A673 (cell line): ENCODE data around the gene SLC22A7.

Experiments used
- EZH2 ChIP-seq: fragments of 200-600 bp; sonication (generic); IDR thresholded peaks from 2 replicates; pipeline ENCODE4 v1.6.1; 2017; ENCODE audit warnings: borderline replicate concordance, low read depth, mild to moderate bottlenecking, mixed read lengths, antibody characterized with exemption, low read length; ENCODE audit not compliant: poor library complexity, severe bottlenecking
- TF ChIP-seq, protein P1 (sequence below): fragments of 300-800, 200-600 bp; sonication (generic); conservative IDR thresholded peaks from 2 replicates; pipeline ENCODE4 v1.5.1; 2017; ENCODE audit warnings: low read depth, mild to moderate bottlenecking, antibody characterized with exemption, low read length, moderate library complexity, mixed read lengths

DNA sequence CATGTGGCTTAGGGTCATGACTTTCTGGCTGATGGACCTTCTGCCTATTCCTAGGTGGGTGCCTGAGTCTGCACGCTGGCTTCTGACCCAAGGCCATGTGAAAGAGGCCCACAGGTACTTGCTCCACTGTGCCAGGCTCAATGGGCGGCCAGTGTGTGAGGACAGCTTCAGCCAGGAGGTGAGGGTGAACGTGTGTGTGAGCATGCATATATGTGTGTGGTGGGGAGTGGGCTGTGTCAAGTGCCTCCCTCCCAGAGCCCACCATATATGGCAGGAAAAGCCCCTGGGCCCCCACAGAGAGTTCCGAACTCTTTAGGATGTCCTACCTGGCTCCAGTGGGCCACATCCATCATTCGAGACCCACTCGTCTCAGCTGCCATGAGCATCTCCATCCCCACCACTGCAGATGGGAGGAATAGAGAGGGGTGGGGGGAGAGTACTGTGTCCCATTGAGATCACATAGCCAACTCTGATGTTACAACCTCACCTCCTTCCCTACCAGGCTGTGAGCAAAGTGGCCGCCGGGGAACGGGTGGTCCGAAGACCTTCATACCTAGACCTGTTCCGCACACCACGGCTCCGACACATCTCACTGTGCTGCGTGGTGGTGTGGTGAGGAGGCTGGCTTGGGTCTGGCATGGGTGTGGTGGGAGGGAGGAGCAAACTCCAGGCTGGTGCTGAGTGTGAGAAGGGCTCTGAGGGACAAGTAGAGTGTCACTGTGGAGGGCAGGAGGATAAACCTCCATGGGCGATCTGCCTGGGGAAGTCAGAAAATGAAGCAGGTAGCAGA is 3.2 kb downstream of the SLC22A7 start:
- no peak for TF ChIP-seq EZH2
- TF ChIP-seq, protein P1, sequence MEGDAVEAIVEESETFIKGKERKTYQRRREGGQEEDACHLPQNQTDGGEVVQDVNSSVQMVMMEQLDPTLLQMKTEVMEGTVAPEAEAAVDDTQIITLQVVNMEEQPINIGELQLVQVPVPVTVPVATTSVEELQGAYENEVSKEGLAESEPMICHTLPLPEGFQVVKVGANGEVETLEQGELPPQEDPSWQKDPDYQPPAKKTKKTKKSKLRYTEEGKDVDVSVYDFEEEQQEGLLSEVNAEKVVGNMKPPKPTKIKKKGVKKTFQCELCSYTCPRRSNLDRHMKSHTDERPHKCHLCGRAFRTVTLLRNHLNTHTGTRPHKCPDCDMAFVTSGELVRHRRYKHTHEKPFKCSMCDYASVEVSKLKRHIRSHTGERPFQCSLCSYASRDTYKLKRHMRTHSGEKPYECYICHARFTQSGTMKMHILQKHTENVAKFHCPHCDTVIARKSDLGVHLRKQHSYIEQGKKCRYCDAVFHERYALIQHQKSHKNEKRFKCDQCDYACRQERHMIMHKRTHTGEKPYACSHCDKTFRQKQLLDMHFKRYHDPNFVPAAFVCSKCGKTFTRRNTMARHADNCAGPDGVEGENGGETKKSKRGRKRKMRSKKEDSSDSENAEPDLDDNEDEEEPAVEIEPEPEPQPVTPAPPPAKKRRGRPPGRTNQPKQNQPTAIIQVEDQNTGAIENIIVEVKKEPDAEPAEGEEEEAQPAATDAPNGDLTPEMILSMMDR, result no peak
